Stimulated activated naive CD8-positive, alpha-beta T cell treated with anti-CD3 and anti-CD28 coated beads, Interleukin-15, amount 100 ng/mL, for 72 hours (primary cell): ENCODE results near the gene PTPRN2.
A peak's percentile ranks its signal among the peaks of the same experiment; 100 is the strongest.

ENCODE experiments used
- ATAC-seq: fragments of 150-1000 bp; cut with Tn5 transposase; 2 replicates; pipeline ENCODE4 v1.10.0; 2021; ENCODE audit warnings: mild to moderate bottlenecking, moderate library complexity
- DNase-seq, 2 donors: peaks; one replicate each; pipeline ENCODE4 v3.0.0; 2021 to 2022
- H3K27ac Mint-ChIP-seq, 2 donors: one replicate each; pipeline ENCODE4 v1.8.0; 2022; ENCODE audit warnings: mild to moderate bottlenecking in 2 of 2, mixed read lengths in 2 of 2, moderate library complexity in 2 of 2
- H3K27me3 Mint-ChIP-seq: one replicate; pipeline ENCODE4 v1.8.0; 2022; ENCODE audit warnings: mixed read lengths
- H3K4me1 Mint-ChIP-seq: one replicate; pipeline ENCODE4 v1.8.0; 2022; ENCODE audit warnings: mild to moderate bottlenecking, mixed read lengths
- H3K4me3 Mint-ChIP-seq, 2 donors: one replicate each; pipeline ENCODE4 v1.8.0; 2022; ENCODE audit warnings: mild to moderate bottlenecking in 2 of 2, mixed read lengths in 2 of 2, moderate library complexity in 1 of 2
- H3K9me3 Mint-ChIP-seq, 2 donors: one replicate each; pipeline ENCODE4 v1.8.0; 2022; ENCODE audit warnings: mixed read lengths in 2 of 2

PTPRN2 gene

DNA sequence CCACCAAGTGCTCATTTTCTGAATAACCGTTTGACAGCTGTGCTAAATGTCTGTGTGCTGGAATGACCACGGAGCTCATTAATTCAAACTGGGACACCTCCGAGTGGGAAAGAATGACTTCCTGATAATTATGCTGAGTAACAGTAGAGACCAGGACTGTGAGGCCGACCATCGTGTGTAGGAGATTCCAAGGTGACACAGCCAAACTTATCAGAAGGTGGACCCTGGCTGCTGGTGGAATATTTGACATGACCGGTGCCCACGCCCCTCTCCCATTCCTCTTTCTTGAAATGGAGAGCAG lies 400.0 kb downstream of the PTPRN2 start:
- H3K9me3 Mint-ChIP-seq = peaks cover 0 to 5% of the 10 kb centered on the region in 2 donors
- no peak overlapping the region for H3K4me3 Mint-ChIP-seq
- ATAC-seq = no peak
- no peaks in the 10 kb centered on the region for H3K4me1 Mint-ChIP-seq
- DNase-seq = no peak
- peaks cover 11% of the 10 kb centered on the region for H3K27me3 Mint-ChIP-seq
- no peak overlapping the region for H3K27ac Mint-ChIP-seq

DNA sequence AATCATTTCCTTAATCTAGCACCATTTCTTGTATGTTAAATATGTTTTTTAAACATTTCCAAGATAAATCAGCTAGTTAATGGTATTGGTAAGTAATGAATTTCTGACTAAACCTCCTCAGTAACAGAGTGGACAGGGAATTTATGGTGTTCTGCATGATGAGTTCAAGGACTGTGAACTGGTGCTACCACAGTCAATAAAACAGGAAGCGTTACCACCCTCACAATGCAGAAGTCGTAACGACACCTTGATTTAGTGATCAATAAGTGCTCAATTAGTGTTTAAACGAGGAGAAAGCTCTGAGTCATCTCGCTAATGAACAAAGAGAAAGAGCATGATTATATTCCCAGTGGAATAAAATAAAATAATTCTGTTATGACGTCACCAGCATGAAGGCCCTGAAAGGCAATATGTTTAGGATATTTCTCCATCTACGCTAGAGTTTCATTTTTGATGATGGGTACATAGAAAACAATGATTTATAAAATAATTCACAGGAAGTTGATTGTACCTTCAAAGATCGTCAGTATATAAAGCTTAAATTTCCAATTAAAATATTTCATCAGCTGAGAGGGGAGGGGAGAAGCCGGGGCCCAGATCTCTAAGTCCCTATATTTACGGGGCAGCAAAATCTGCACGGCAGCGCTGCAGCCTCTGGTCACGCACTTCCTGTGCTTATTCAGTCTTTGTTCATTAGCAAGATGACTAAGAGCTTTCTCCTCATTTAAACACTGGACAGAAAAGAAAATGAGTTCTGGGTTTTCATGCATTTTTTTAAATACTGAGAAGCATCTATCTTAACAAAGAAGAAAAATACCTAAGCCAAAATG lies 400.5 kb downstream of the PTPRN2 start:
- Mint-ChIP-seq H3K9me3 (peaks cover 0 to 8% of the 10 kb centered on the region in 2 donors), H3K4me1 (no peaks in the 10 kb centered on the region), H3K4me3 (no peak overlapping the region), H3K27ac (no peak overlapping the region), H3K27me3 (peaks cover 11% of the 10 kb centered on the region)
- no peak for DNase-seq
- no peak for ATAC-seq

DNA sequence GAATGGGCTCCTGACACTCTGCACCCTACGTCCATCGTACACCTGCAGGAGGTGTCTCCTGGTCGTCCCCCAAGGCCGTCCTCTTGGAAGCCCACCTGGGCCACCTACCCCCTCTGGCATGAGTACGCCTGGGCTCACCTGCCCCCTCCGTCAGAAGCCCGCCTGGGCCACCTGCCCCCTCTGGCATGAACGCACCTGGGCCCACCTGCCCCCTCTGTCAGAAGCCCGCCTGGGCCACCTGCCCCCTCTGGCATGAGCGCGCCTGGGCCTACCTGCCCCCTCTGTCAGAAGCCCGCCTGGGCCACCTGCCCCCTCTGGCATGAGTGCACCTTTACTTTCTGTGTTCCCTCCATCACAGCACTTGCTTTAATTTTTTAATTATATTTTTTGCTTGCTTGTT lies 401.2 kb downstream of the PTPRN2 start:
- no peak overlapping the region for H3K27ac Mint-ChIP-seq
- ATAC-seq = no peak
- H3K27me3 Mint-ChIP-seq = peaks cover 11% of the 10 kb centered on the region
- DNase-seq = no peak
- no peaks in the 10 kb centered on the region for H3K4me1 Mint-ChIP-seq
- no peak overlapping the region for H3K4me3 Mint-ChIP-seq
- peaks cover 0 to 14% of the 10 kb centered on the region in 2 donors for H3K9me3 Mint-ChIP-seq

DNA sequence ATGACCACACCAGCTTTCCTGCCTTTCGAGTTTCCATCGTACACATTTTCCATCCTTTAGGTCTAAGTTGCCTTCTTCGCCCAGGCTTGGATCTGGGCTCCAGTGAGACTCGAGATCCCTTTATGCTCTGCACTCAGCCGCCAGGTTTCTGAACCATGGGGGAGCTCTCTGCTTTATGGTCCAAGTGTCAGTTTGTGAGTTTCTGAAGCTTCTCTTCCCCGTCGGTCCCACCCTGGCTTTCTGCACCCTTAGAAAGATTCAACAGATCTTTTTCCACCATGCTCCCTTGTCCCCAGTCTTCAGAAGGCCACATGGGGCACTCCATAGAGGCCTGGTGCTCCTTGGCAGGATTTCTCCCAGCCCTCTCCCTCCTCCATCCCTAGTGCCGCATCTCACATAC lies 402.0 kb downstream of the PTPRN2 start:
- DNase-seq (no peak), ATAC-seq (no peak)
- H3K4me3 Mint-ChIP-seq = no peak overlapping the region
- peaks cover 0 to 14% of the 10 kb centered on the region in 2 donors for H3K9me3 Mint-ChIP-seq
- H3K27ac Mint-ChIP-seq = no peak overlapping the region
- H3K27me3 Mint-ChIP-seq = peaks cover 11% of the 10 kb centered on the region
- no peaks in the 10 kb centered on the region for H3K4me1 Mint-ChIP-seq

DNA sequence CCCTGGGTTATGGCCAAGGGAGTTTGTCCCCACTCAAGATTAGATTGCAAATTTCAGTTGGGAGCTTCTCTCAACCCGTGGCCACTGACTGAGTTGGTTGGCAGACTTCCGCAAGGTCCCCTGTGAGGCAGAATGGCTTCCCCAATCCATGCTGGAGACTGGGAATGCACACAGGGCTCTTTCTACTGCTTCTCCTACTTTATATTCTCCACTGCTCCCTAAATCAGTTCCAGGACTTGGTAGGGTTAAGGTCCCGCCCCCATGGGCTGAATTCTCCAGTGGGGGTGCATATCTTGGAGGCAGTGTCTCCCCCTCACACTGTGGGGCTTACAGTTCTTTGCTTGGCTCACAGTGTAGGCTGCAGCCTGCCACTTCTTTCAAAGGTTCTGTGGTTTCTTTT lies 404.2 kb downstream of the PTPRN2 start:
- no peaks in the 10 kb centered on the region for H3K4me1 Mint-ChIP-seq
- no peak for DNase-seq
- H3K9me3 Mint-ChIP-seq = peaks cover 0 to 14% of the 10 kb centered on the region in 2 donors
- H3K27me3 Mint-ChIP-seq = peaks cover 11% of the 10 kb centered on the region
- no peak overlapping the region for H3K27ac Mint-ChIP-seq
- ATAC-seq = no peak
- no peak overlapping the region for H3K4me3 Mint-ChIP-seq

DNA sequence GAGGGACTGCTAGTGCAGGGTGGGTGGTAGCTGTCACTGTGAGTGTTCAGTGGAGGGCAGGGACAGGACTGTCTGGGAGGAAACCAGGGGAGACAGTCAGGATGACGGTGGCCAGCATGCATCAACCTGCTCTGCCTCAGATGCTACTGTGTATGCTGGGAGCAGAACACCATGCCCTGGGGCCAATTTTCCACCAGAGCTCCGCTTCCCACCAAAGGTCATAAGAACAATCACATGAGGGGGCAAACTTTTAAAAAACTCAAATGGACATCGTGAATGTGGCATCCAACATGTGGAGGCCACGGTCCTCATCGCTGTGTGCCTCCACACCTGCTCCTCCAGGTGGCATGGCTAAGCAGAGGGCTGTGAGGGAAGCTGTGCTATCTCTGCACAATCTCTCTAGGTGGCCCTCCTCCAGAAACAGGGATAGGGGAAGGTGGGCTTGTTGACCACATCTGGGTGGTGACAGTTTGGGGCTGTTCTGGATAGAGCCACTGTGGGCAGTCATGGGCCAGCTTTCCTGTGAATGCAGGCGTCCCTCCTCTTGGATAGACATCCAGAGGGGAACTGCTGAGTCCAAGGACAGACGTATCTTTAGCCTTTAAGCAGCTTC lies 411.0 kb downstream of the PTPRN2 start:
- no peaks in the 10 kb centered on the region for H3K27me3 Mint-ChIP-seq

DNA sequence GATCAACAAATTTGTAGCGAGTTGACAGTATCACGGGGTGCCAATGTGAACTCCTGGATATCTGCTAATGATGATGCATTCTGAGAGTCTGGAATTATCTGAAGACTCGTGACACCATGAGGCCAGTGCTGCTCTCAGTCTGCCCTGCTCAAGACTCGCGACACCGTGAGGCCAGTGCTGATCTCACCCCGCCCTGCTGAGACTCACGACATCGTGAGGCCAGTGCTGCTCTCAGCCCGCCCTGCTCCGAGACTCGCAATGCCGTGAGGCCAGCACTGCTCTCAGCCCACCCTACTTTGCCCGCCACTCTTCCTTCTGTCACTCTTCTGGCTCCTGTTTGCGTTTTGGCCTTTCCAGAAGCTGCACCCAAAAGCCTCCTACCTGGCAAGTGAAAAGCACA lies 411.8 kb downstream of the PTPRN2 start:
- Mint-ChIP-seq H3K4me3 (no peak overlapping the region), H3K27me3 (no peaks in the 10 kb centered on the region), H3K27ac (no peak overlapping the region), H3K9me3 (peaks cover 21 to 30% of the 10 kb centered on the region in 2 donors), H3K4me1 (no peaks in the 10 kb centered on the region)
- no peak for ATAC-seq
- no peak for DNase-seq

More for the DNA sequence above, 411.0 kb downstream of the PTPRN2 start:
- ATAC-seq (no peak), DNase-seq (no peak)
- Mint-ChIP-seq H3K4me3 (no peak overlapping the region), H3K4me1 (no peaks in the 10 kb centered on the region), H3K27ac (no peak overlapping the region), H3K9me3 (peaks cover 23 to 30% of the 10 kb centered on the region in 2 donors)

DNA sequence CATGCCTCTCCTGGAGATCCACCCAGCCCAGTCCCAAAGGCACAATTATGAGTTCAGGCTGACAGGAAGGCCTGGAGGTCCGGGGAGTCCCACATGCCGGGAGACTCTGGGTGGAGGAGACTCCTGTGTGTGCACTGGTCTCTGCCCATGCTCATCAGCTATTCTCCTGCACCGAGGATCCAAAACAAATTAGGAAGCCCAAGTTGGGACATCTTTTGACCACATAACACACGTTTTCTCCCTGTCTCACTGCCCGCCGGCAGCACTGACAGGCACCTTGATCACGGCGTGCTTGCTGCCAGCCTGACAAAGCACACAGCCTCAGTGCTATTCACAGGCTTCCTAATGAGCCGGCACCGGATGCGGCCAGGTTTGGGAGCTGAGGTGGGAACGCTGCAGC lies 412.7 kb downstream of the PTPRN2 start:
- no peak overlapping the region for H3K27ac Mint-ChIP-seq
- H3K4me3 Mint-ChIP-seq = no peak overlapping the region

DNA sequence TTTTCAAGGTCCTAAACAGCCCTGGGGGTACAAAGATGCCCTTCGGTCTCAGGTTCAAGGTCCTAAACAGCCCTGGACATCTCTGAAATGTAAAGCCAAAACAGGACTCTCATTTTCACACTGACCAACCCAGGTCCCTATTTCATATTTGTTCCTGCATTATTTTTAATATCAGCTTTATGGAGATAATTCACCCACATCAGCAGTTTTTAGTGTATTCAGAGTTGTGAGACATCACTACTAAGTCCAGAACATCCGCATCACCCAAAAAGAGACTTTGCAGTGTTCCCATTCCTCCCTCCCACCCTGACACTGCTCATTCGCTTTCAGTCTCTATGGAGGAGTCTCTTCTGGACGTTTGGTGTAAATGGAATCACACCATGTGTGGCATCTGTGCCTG lies 420.2 kb downstream of the PTPRN2 start:
- Mint-ChIP-seq H3K4me3 (no peak overlapping the region), H3K9me3 (peaks cover 2 to 24% of the 10 kb centered on the region in 2 donors), H3K4me1 (no peaks in the 10 kb centered on the region), H3K27ac (no peak overlapping the region), H3K27me3 (peaks cover 12% of the 10 kb centered on the region)
- ATAC-seq (no peak), DNase-seq (no peak)

More for the DNA sequence above, 412.7 kb downstream of the PTPRN2 start:
- DNase-seq (no peak), ATAC-seq (no peak)
- peaks cover 21 to 30% of the 10 kb centered on the region in 2 donors for H3K9me3 Mint-ChIP-seq
- no peaks in the 10 kb centered on the region for H3K4me1 Mint-ChIP-seq
- no peaks in the 10 kb centered on the region for H3K27me3 Mint-ChIP-seq

DNA sequence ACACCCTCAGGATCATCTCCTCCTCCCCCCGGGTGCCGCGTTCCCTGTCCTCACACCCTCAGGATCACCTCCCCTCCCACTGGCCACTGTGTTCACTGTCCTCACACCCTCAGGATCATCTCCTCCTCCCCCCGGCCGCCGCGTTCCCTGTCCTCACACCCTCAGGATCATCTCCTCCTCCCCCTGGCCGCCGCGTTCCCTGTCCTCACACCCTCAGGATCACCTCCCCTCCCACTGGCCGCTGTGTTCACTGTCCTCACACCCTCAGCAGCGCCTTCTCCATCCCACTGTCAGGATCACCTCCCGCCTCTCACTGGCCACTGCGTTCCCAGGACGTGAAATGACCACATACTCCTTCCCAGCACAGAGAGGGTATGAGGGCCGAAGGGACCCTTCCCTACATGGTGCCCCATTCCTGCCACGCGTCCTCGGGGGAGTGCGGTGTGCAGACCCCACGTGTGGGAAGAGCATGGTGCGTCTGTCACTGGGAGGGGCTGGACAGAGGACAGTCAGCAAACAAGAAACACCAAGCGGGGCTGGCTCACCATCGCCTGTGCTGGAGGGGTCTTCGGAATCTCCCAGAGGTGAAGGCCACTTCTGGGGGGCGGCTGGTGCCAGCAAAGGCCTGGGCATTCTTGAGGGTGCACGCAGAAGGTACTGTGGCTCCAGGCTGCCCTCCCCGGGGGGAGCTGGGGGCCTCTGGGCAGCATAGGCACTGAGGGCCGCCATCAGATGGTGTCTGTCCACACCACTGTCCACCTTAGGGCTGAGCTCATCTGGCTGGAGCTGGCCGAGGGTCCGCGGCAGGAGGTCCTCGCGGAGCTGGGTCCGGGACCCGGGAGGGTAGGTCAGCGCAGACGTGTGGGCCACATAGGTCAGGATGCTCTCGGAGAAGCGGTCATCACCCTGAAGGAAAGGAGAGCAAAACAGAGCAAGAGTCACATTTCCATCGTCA lies 421.0 kb downstream of the PTPRN2 start:
- no peak for DNase-seq
- peaks cover 0 to 20% of the 10 kb centered on the region in 2 donors for H3K9me3 Mint-ChIP-seq
- peaks cover 12% of the 10 kb centered on the region for H3K27me3 Mint-ChIP-seq
- H3K4me3 Mint-ChIP-seq = no peak overlapping the region
- peak; percentile 43 for ATAC-seq
- no peaks in the 10 kb centered on the region for H3K4me1 Mint-ChIP-seq
- peak overlapping the region in 1 of 2 donors; percentile 24 for H3K27ac Mint-ChIP-seq

DNA sequence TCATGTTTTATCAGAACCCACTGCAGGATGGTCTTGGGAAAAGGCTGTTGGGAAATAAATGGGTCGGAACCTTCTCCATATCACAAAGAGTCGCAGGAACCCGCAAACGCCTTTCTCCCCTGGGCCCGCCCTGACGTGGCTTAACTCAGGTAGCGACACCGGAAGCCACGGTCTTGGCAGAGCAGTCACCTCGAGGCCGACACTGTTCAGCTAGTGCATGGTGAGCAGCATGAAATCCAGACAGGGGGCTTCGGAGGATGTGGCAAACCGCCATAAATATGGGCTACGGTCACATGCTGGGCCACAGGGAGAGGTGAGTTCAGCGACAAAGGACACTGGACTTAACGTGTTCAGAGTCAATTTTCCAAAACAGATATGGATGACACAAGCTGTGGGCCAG lies 421.9 kb downstream of the PTPRN2 start:
- DNase-seq (no peak), ATAC-seq (no peak)
- H3K27ac Mint-ChIP-seq = no peak overlapping the region
- peaks cover 0 to 20% of the 10 kb centered on the region in 2 donors for H3K9me3 Mint-ChIP-seq
- peaks cover 12% of the 10 kb centered on the region for H3K27me3 Mint-ChIP-seq
- no peaks in the 10 kb centered on the region for H3K4me1 Mint-ChIP-seq
- no peak overlapping the region for H3K4me3 Mint-ChIP-seq

DNA sequence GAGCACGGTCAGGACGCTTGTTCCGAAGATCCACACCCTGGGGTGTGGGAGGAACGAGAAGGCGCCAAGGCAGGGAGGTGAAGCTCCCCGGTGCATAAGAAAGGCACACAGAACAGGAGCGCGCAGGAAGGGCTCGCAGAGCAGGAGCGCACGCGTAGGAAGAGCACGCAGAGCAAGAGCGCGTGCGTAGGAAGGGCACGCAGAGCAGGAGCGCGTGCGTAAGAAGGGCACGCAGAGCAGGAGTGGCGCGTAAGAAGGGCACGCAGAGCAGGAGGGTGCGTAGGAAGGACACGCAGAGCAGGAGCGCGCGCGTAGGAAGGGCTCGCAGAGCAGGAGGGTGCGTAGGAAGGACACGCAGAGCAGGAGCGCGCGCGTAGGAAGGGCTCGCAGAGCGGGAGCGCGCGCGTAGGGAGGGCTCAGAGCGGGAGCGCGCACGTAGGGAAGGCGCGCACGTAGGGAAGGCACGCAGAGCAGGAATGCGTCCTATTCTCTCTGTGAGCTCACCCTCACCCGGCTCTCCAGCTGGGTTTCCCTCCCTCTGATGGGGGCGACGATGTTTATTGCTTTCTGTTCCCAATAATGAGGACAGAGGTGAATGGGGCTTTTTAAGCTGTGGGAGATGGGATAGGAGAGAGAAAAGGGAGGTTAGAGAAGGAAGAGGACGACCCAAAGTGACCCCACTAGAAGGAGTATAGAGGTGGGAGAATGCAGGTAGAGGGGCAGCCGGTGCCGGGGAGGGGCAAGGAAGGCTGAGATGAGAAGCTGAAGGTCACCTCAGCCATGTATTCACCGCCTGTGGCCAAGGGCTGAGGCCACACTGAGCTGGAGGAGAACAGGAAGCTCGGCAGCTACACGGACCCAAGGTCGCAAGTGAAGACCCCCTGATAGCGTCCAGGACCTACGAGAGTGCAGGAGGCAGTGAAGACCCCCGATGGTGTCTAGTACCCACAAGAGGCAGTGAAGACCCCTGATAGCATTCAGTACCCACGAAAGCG lies 423.2 kb downstream of the PTPRN2 start:
- Mint-ChIP-seq H3K4me1 (no peaks in the 10 kb centered on the region), H3K4me3 (no peak overlapping the region), H3K27ac (no peak overlapping the region), H3K9me3 (peaks cover 0 to 20% of the 10 kb centered on the region in 2 donors), H3K27me3 (peaks cover 12% of the 10 kb centered on the region)
- DNase-seq (no peak), ATAC-seq (no peak)

DNA sequence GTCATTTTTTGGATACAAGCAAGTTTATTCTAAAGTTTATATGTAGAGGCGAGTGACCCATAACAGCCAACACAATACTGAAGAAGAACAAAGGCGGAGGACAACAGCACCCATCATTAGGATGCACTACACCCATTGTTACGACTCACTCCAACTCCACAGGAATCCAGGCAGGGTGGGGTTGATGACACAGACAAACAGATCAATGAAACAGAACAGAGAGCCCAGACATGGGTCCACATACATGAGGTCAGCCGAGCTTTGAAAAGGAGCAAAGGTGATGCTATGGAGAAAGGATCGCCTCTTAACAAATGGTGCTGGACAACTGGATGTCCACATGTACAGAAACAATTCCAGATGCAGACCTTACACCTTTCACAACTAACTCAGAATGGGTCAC lies 426.4 kb downstream of the PTPRN2 start:
- no peak for ATAC-seq
- Mint-ChIP-seq H3K4me1 (no peaks in the 10 kb centered on the region), H3K27ac (no peak overlapping the region), H3K4me3 (no peak overlapping the region), H3K27me3 (peaks cover 12% of the 10 kb centered on the region), H3K9me3 (peaks cover 0 to 20% of the 10 kb centered on the region in 2 donors)
- DNase-seq = no peak

DNA sequence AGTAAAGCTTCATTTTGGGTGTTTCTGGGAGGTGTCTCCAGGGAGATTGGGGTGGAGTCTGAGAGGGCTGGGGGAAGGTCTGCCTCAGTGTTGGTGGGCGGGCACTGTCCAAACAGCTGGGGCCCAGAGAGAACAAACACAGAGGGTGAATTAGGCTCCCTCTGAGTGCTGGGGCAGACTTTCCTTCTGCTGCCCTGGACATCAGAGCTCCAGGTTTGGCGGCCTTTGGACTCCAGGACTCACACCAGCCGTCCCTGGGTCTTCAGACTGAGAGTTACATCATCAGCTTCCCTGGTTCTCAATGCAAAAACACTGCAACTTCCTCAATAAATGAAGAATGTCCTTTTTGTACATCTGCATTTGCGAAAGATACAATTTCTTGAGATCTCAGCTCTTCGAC lies 427.4 kb downstream of the PTPRN2 start:
- Mint-ChIP-seq H3K27me3 (peaks cover 12% of the 10 kb centered on the region), H3K4me3 (no peak overlapping the region), H3K27ac (no peak overlapping the region)

DNA sequence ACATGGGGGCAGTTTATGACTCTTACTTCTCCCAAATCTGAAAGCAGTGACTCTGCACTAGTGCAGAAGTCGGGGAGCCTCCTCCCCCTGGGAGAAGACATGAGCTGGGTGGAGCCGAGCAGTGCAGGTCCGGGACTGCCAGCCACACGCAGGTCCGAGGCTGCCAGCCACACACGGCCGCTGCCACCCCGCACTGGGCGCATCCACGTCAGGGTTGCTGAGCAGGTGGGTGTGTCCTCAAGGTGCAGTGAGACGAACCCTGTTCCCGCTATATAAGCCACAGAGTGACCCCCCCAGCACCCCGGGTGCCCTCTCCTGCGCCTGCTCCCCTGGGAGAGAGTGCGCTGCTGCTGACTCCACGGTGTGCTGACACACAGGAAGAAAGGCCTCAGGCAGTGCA lies 430.2 kb downstream of the PTPRN2 start:
- Mint-ChIP-seq H3K4me1 (no peaks in the 10 kb centered on the region), H3K4me3 (no peak overlapping the region), H3K27ac (no peak overlapping the region), H3K9me3 (peaks cover 6 to 8% of the 10 kb centered on the region in 2 donors), H3K27me3 (no peaks in the 10 kb centered on the region)
- DNase-seq = no peak
- no peak for ATAC-seq

More for the DNA sequence above, 427.4 kb downstream of the PTPRN2 start:
- DNase-seq = no peak
- Mint-ChIP-seq H3K9me3 (peaks cover 5 to 26% of the 10 kb centered on the region in 2 donors), H3K4me1 (no peaks in the 10 kb centered on the region)
- no peak for ATAC-seq
